H9 (cell line): ENCODE results near the gene TMEM272. TPM values are rescaled to one million over a fixed set of nuclear protein-coding genes. Genes with fewer than 3 reads are reported as not detected.

ENCODE experiments used
- DNase-seq: peaks from one replicate; pipeline ENCODE4 v3.0.0-alpha.2; 2017
- H2AFZ ChIP-seq: one replicate; pipeline ENCODE4 v1.6.1; 2013; ENCODE audit warnings: mild to moderate bottlenecking, low read length, control low read depth, moderate library complexity
- H2AK5ac ChIP-seq: 2 replicates; pipeline ENCODE4 v1.6.1; 2013; ENCODE audit warnings: low read length, control low read depth, mixed read lengths; ENCODE audit not compliant: insufficient read length
- H2BK120ac ChIP-seq: one replicate; pipeline ENCODE4 v1.6.1; 2013; ENCODE audit warnings: low read depth, mild to moderate bottlenecking, low read length, control low read depth, inconsistent platforms; ENCODE audit not compliant: poor library complexity, severe bottlenecking
- H2BK12ac ChIP-seq: 2 replicates; pipeline ENCODE4 v1.6.1; 2013; ENCODE audit warnings: low read length, control low read depth, mixed read lengths, low read depth; ENCODE audit not compliant: insufficient read length
- H2BK15ac ChIP-seq: 2 replicates; pipeline ENCODE4 v1.6.1; 2013; ENCODE audit warnings: low read depth, low read length, control low read depth
- H2BK20ac ChIP-seq: one replicate; pipeline ENCODE4 v1.6.1; 2013; ENCODE audit warnings: low read depth, mild to moderate bottlenecking, low read length, control low read depth, inconsistent platforms; ENCODE audit not compliant: poor library complexity, severe bottlenecking
- H2BK5ac ChIP-seq: 2 replicates; pipeline ENCODE4 v1.6.1; 2013; ENCODE audit warnings: low read length, control low read depth, mixed read lengths; ENCODE audit not compliant: insufficient read length
- H3K14ac ChIP-seq: 2 replicates; pipeline ENCODE4 v1.6.1; 2013; ENCODE audit warnings: low read length, control low read depth; ENCODE audit not compliant: insufficient read depth
- H3K18ac ChIP-seq: 2 replicates; pipeline ENCODE4 v1.6.1; 2013; ENCODE audit warnings: low read depth, mild to moderate bottlenecking, mixed read lengths, low read length, control low read depth; ENCODE audit not compliant: insufficient read length
- H3K23ac ChIP-seq: 2 replicates; pipeline ENCODE4 v1.6.1; 2013; ENCODE audit warnings: low read length, control low read depth, mixed read lengths, low read depth; ENCODE audit not compliant: insufficient read length
- H3K23me2 ChIP-seq: 2 replicates; pipeline ENCODE4 v1.6.1; 2013; ENCODE audit warnings: low read depth, mild to moderate bottlenecking, mixed read lengths, low read length, control low read depth; ENCODE audit not compliant: insufficient read length, poor library complexity, severe bottlenecking
- H3K27ac ChIP-seq: 2 replicates; pipeline ENCODE4 v1.5.1; 2013; ENCODE audit warnings: low read length, control low read depth, mixed read lengths, low read depth; ENCODE audit not compliant: insufficient read length
- H3K27me3 ChIP-seq: 2 replicates; pipeline ENCODE4 v1.6.1; 2013; ENCODE audit warnings: low read length, control low read depth, inconsistent platforms; ENCODE audit not compliant: insufficient read depth
- H3K4ac ChIP-seq: 2 replicates; pipeline ENCODE4 v1.6.1; 2013; ENCODE audit warnings: low read depth, mild to moderate bottlenecking, control low read depth, inconsistent platforms, low read length, moderate library complexity
- H3K4me1 ChIP-seq: 2 replicates; pipeline ENCODE4 v1.6.1; 2013; ENCODE audit warnings: low read length, control low read depth, inconsistent platforms; ENCODE audit not compliant: insufficient read depth
- H3K4me2 ChIP-seq: 2 replicates; pipeline ENCODE4 v1.6.1; 2013; ENCODE audit warnings: low read length, control low read depth, mixed read lengths; ENCODE audit not compliant: insufficient read length, insufficient read depth
- H3K56ac ChIP-seq: 2 replicates; pipeline ENCODE4 v1.6.1; 2013; ENCODE audit warnings: low read depth, mild to moderate bottlenecking, mixed read lengths, low read length, control low read depth; ENCODE audit not compliant: insufficient read length
- H3K79me1 ChIP-seq: 2 replicates; pipeline ENCODE4 v1.6.1; 2013; ENCODE audit warnings: low read depth, mild to moderate bottlenecking, moderate library complexity, low read length, control low read depth, inconsistent platforms; ENCODE audit not compliant: insufficient read depth, poor library complexity, severe bottlenecking
- H3K79me2 ChIP-seq: 2 replicates; pipeline ENCODE4 v1.6.1; 2013; ENCODE audit warnings: low read length, control low read depth, inconsistent platforms; ENCODE audit not compliant: insufficient read depth
- H3K9ac ChIP-seq: 2 replicates; pipeline ENCODE4 v1.6.1; 2013; ENCODE audit warnings: low read length, control low read depth, mixed read lengths; ENCODE audit not compliant: insufficient read length; ENCODE audit errors: extremely low read depth
- H3K9me3 ChIP-seq: one replicate; pipeline ENCODE4 v1.6.1; 2013; ENCODE audit warnings: low read depth, low read length, inconsistent platforms; ENCODE audit not compliant: control insufficient read depth
- H3T11ph ChIP-seq: one replicate; pipeline ENCODE4 v1.6.1; 2013; ENCODE audit warnings: mild to moderate bottlenecking, low read length, control low read depth, inconsistent platforms
- H4K20me1 ChIP-seq: one replicate; pipeline ENCODE4 v1.6.1; 2013; ENCODE audit not compliant: control insufficient read depth, insufficient read length, insufficient read depth
- H4K5ac ChIP-seq: 2 replicates; pipeline ENCODE4 v1.6.1; 2013; ENCODE audit warnings: low read depth, mild to moderate bottlenecking, mixed read lengths, low read length, control low read depth; ENCODE audit not compliant: insufficient read length
- H4K8ac ChIP-seq: replicated peaks from 2 replicates; pipeline ENCODE4 v1.6.1; 2013; ENCODE audit warnings: low read length, control low read depth, mixed read lengths, low read depth; ENCODE audit not compliant: insufficient read length
- H4K91ac ChIP-seq: 2 replicates; pipeline ENCODE4 v1.6.1; 2013; ENCODE audit warnings: low read depth, mild to moderate bottlenecking, moderate library complexity, mixed read lengths, low read length, control low read depth; ENCODE audit not compliant: insufficient read length
- H3K27ac Mint-ChIP-seq, 3 experiments: 2 replicates in 2 of 3; 3 replicates in 1 of 3; pipeline ENCODE4 v1.8.0; 2020 to 2021; ENCODE audit warnings: mixed read lengths in 3 of 3, mild to moderate bottlenecking in 1 of 3, moderate library complexity in 1 of 3
- H3K27me3 Mint-ChIP-seq: 2 replicates; pipeline ENCODE4 v1.8.0; 2021; ENCODE audit warnings: low read depth, mild to moderate bottlenecking, moderate library complexity, mixed read lengths
- H3K36me3 Mint-ChIP-seq, 3 experiments: 2 replicates in 2 of 3; 3 replicates in 1 of 3; pipeline ENCODE4 v1.8.0; 2020 to 2021; ENCODE audit warnings: low read depth in 3 of 3, mixed read lengths in 3 of 3; ENCODE audit not compliant: insufficient read depth in 1 of 3
- H3K4me1 Mint-ChIP-seq, 2 experiments: 2 replicates each; pipeline ENCODE4 v1.8.0; 2020; ENCODE audit warnings: mixed read lengths in 2 of 2
- H3K4me3 Mint-ChIP-seq, 2 experiments: 2 replicates in 1 of 2; 3 replicates in 1 of 2; pipeline ENCODE4 v1.8.0; 2020 to 2021; ENCODE audit warnings: mild to moderate bottlenecking in 2 of 2, mixed read lengths in 2 of 2, moderate library complexity in 1 of 2
- H3K9me3 Mint-ChIP-seq, 2 experiments: 2 replicates in 1 of 2; 3 replicates in 1 of 2; pipeline ENCODE4 v1.8.0; 2020; ENCODE audit warnings: mild to moderate bottlenecking in 2 of 2, mixed read lengths in 2 of 2, moderate library complexity in 1 of 2
- CTCF ChIP-seq: fragments of 200-600 bp; sonication (generic); conservative IDR thresholded peaks from 3 replicates; pipeline ENCODE4 v1.8.0; 2021; ENCODE audit warnings: antibody characterized with exemption, mild to moderate bottlenecking
- WGBS: extraction: QIAGEN DNeasy Blood & Tissue Kit; methylation state at CpG from one replicate; pipeline ENCODE4 v1.1.7; 2013; ENCODE audit warnings: missing lambda C conversion rate, low lambda C conversion rate, mixed read lengths; ENCODE audit not compliant: insufficient read length; ENCODE audit errors: extremely low coverage; 5-methylcytosine and 5-hydroxymethylcytosine counted together
- total RNA-seq: library from RNA; stranded (reverse); gene quantifications from 2 replicates; pipeline ENCODE4 v1.2.1, GENCODE V29; 2021

Gene TMEM272
- total RNA-seq, 1 experiment from 2014 or later = not detected

GRCh38 chr13:51823863-51824262, 21.1 kb downstream of the TMEM272 start:
- Histone ChIP-seq H3K23me2 (peaks cover 3% of the 10 kb centered on the region), H3K27me3 (peaks cover 2% of the 10 kb centered on the region; the same call in 1 of the 2 replicates), H3K4ac (no peak overlapping the region), H2BK15ac (no peak overlapping the region), H3K23ac (no peak overlapping the region), H4K91ac (no peak overlapping the region), H3T11ph (no peak overlapping the region), H2BK5ac (no peak overlapping the region), H3K4me1 (no peaks in the 10 kb centered on the region; the same call in 1 of the 2 replicates), H3K9ac (no peak overlapping the region), H2BK20ac (no peak overlapping the region), H3K79me1 (no peaks in the 10 kb centered on the region), H2BK12ac (no peak overlapping the region), H4K8ac (no peak overlapping the region), H3K79me2 (no peaks in the 10 kb centered on the region), H2AK5ac (no peak overlapping the region), H3K9me3 (no peaks in the 10 kb centered on the region), H3K14ac (no peak overlapping the region), H2BK120ac (no peak overlapping the region), H3K56ac (no peak overlapping the region), H4K5ac (no peak overlapping the region), H3K27ac (no peak overlapping the region), H3K18ac (no peak overlapping the region), H4K20me1 (no peaks in the 10 kb centered on the region), H3K4me2 (no peak overlapping the region), H2AFZ (no peak overlapping the region)
- H3K27me3 Mint-ChIP-seq = peaks cover 2% of the 10 kb centered on the region
- H3K36me3 Mint-ChIP-seq = no peaks in the 10 kb centered on the region
- H3K9me3 Mint-ChIP-seq = no peaks in the 10 kb centered on the region
- no peak for TF ChIP-seq CTCF
- no peak overlapping the region for H3K27ac Mint-ChIP-seq
- DNase-seq = no peak
- H3K4me3 Mint-ChIP-seq = no peak overlapping the region
- H3K4me1 Mint-ChIP-seq = peaks cover 17 to 21% of the 10 kb centered on the region in 2 experiments
- no CpG with 5 or more reads among the region's 2 CpGs for WGBS
